IMR-90 (cell line): Measurements from ENCODE around the gene RTL1. TPM values are rescaled to one million over a fixed set of nuclear protein-coding genes. Genes with fewer than 3 reads are reported as not detected.

Experiments used
- ATAC-seq: fragments of 200-7000 bp; cut with Tn5 transposase; 2 replicates; pipeline ENCODE4 v1.9.1; 2020; ENCODE audit warnings: low read depth, mild to moderate bottlenecking, moderate library complexity
- BruUV-seq: library from RNA; stranded (reverse); fragments of 400-500 nt; replicated peaks from 2 replicates; lab custom pipeline; 2021; lab: Mats Ljungman, UMichigan
- CTCF ChIA-PET: fragments of 300-600 bp; formaldehyde crosslinking; extraction: SDS; loops from one replicate; lab custom pipeline; 2021; ENCODE audit warnings: antibody characterized with exemption; lab: Yijun Ruan, JAX
- POLR2A ChIA-PET: fragments of 300-600 bp; sonication (Branson Sonifier 250); formaldehyde crosslinking; loops from one replicate; lab custom pipeline; 2022; ENCODE audit warnings: antibody characterized with exemption; ENCODE audit not compliant: unreplicated experiment; lab: Charles Lee
- DNase-seq: peaks from one replicate; pipeline ENCODE4 v3.0.0; 2013
- H2AFZ ChIP-seq: replicated peaks from 2 replicates; pipeline ENCODE3; 2013; ENCODE audit warnings: low read length, mild to moderate bottlenecking; ENCODE audit not compliant: poor library complexity
- H2AK5ac ChIP-seq: 2 replicates; pipeline ENCODE4 v1.6.1; 2013; ENCODE audit warnings: low read depth, low read length, inconsistent platforms
- H2AK9ac ChIP-seq: replicated peaks from 2 replicates; pipeline ENCODE3; 2013; ENCODE audit warnings: mild to moderate bottlenecking, low read depth, low read length, moderate library complexity; ENCODE audit not compliant: poor library complexity
- H2BK120ac ChIP-seq: 2 replicates; pipeline ENCODE4 v1.6.1; 2013; ENCODE audit warnings: low read depth, low read length, inconsistent platforms
- H2BK15ac ChIP-seq: 3 replicates; pipeline ENCODE4 v1.6.1; 2013; ENCODE audit warnings: low read depth, low read length, inconsistent platforms
- H2BK20ac ChIP-seq: 2 replicates; pipeline ENCODE4 v1.6.1; 2013; ENCODE audit warnings: low read depth, mild to moderate bottlenecking, inconsistent platforms, low read length, moderate library complexity
- H2BK5ac ChIP-seq: 2 replicates; pipeline ENCODE4 v1.6.1; 2013; ENCODE audit warnings: mild to moderate bottlenecking, low read depth, low read length, inconsistent platforms; ENCODE audit not compliant: poor library complexity, severe bottlenecking
- H3K14ac ChIP-seq: replicated peaks from 2 replicates; pipeline ENCODE4 v1.6.1; 2013; ENCODE audit warnings: low read depth, low read length, inconsistent platforms
- H3K18ac ChIP-seq: 2 replicates; pipeline ENCODE4 v1.6.1; 2013; ENCODE audit warnings: low read depth, low read length, control low read depth
- H3K23ac ChIP-seq: 2 replicates; pipeline ENCODE4 v1.6.1; 2013; ENCODE audit warnings: low read depth, low read length, inconsistent platforms
- H3K27ac ChIP-seq: 2 replicates; pipeline ENCODE4 v1.5.1; 2013; ENCODE audit warnings: mild to moderate bottlenecking, control low read depth, low read length; ENCODE audit not compliant: insufficient read depth
- H3K27me3 ChIP-seq: 2 replicates; pipeline ENCODE4 v1.6.1; 2013; ENCODE audit warnings: low read length; ENCODE audit not compliant: control insufficient read depth, insufficient read depth
- H3K36me3 ChIP-seq: 2 replicates; pipeline ENCODE4 v1.6.1; 2013; ENCODE audit warnings: low read length, mixed read lengths; ENCODE audit not compliant: control insufficient read depth, insufficient read depth
- H3K4ac ChIP-seq: 2 replicates; pipeline ENCODE4 v1.6.1; 2013; ENCODE audit warnings: low read depth, low read length, inconsistent platforms
- H3K4me1 ChIP-seq: 2 replicates; pipeline ENCODE4 v1.6.1; 2013; ENCODE audit warnings: low read length, mixed read lengths; ENCODE audit not compliant: control insufficient read depth, insufficient read depth
- H3K4me2 ChIP-seq: 2 replicates; pipeline ENCODE4 v1.6.1; 2013; ENCODE audit warnings: low read depth, mild to moderate bottlenecking, control low read depth, low read length, moderate library complexity
- H3K4me3 ChIP-seq: 2 replicates; pipeline ENCODE4 v1.5.1; 2013; ENCODE audit warnings: low read depth, mild to moderate bottlenecking, control low read depth, low read length, moderate library complexity; ENCODE audit not compliant: insufficient read depth
- H3K56ac ChIP-seq: 2 replicates; pipeline ENCODE4 v1.6.1; 2013; ENCODE audit warnings: low read length, inconsistent platforms; ENCODE audit not compliant: insufficient read depth; ENCODE audit errors: extremely low read depth
- H3K79me1 ChIP-seq, 2 experiments: 2 replicates each; pipeline ENCODE4 v1.6.1; 2013; ENCODE audit warnings: low read length in 2 of 2, inconsistent platforms in 1 of 2, low read depth in 1 of 2
- H3K9ac ChIP-seq: 2 replicates; pipeline ENCODE4 v1.6.1; 2013; ENCODE audit warnings: low read depth, low read length, control low read depth
- H3K9me1 ChIP-seq: 2 replicates; pipeline ENCODE4 v1.6.1; 2013; ENCODE audit warnings: low read length, inconsistent platforms; ENCODE audit not compliant: insufficient read depth
- H3K9me3 ChIP-seq: 2 replicates; pipeline ENCODE4 v1.6.1; 2013; ENCODE audit warnings: low read length; ENCODE audit not compliant: control insufficient read depth, insufficient read depth
- H4K20me1 ChIP-seq: 2 replicates; pipeline ENCODE4 v1.6.1; 2013; ENCODE audit warnings: low read length, inconsistent platforms; ENCODE audit not compliant: insufficient read depth
- H4K5ac ChIP-seq: 2 replicates; pipeline ENCODE4 v1.6.1; 2013; ENCODE audit warnings: mild to moderate bottlenecking, low read depth, low read length, control low read depth
- H4K8ac ChIP-seq, 2 experiments: 2 replicates each; pipeline ENCODE4 v1.6.1; 2013; ENCODE audit warnings: low read depth in 2 of 2, low read length in 2 of 2, control low read depth in 1 of 2, inconsistent platforms in 1 of 2
- H4K91ac ChIP-seq: 2 replicates; pipeline ENCODE4 v1.6.1; 2013; ENCODE audit warnings: low read depth, low read length, inconsistent platforms; ENCODE audit not compliant: insufficient read depth
- USF2 ChIP-seq: fragments of 150-350 bp; IDR thresholded peaks from 2 replicates; pipeline ENCODE4 v1.6.1; 2017; ENCODE audit warnings: mild to moderate bottlenecking, antibody characterized with exemption, low read length, low read depth
- WGBS, 2 experiments: methylation state at CpG; one replicate each; pipeline versions ENCODE4 v1.1.5 to v1.1.7; 2013; ENCODE audit warnings: missing lambda C conversion rate in 2 of 2; ENCODE audit not compliant: insufficient read length in 1 of 2; ENCODE audit errors: extremely low coverage in 2 of 2; 5-methylcytosine and 5-hydroxymethylcytosine counted together
- dilution Hi-C: fragments of 300-500 bp; cut with HindIII; formaldehyde crosslinking; loops from one replicate; pipeline ENCODE4 v1.14.3; 2018; ENCODE audit warnings: low sequenced_read_pairs; ENCODE audit not compliant: unreplicated experiment
- in situ Hi-C: fragments of 300-500 bp; cut with MboI; formaldehyde crosslinking; loops from 3 replicates; pipeline ENCODE4 v1.14.3; 2019; ENCODE audit warnings: low sequenced_read_pairs, inconsistent platforms, mixed read lengths
- intact Hi-C: fragments of 100-400 bp; cut with micrococcal nuclease; formaldehyde crosslinking; loops from 2 replicates; pipeline ENCODE4 v1.10.0; 2022
- polyA plus RNA-seq, 3 experiments: library from polyadenylated mRNA; depleted of rRNA; stranded (reverse); fragments of >200 nt; gene quantifications; 2 replicates each; pipeline ENCODE4 v1.2.3, GENCODE V29; 2012; ENCODE audit warnings: low replicate concordance in 1 of 3
- total RNA-seq: library from RNA; depleted of rRNA; stranded (reverse); fragments of >200 nt; gene quantifications from 2 replicates; pipeline ENCODE4 v1.2.3, GENCODE V29; 2012

The RTL1 gene
- total and polyA plus RNA-seq, 2 of the 4 experiments (the other 2 are of a cell fraction) = not detected

- intact Hi-C loops = no loop called here
- WGBS, 2 experiments = no CpG with 5 or more reads among the region's 4 CpGs
- H3K27ac ChIP-seq = no peak overlapping the region
These were observed 64.3 kb downstream of the RTL1 start for GRCh38 chr14:100839315-100839585.

More at GRCh38 chr14:100839315-100839585, 64.3 kb downstream of the RTL1 start:
- H4K91ac ChIP-seq = no peak overlapping the region
- H3K27me3 ChIP-seq = no peaks in the 10 kb centered on the region
- peaks cover 11 to 53% of the 10 kb centered on the region in 2 experiments for H3K79me1 ChIP-seq
- no peak overlapping the region for H3K4me3 ChIP-seq
- no TSS peak for BruUV-seq
- no peak overlapping the region for H3K56ac ChIP-seq
- no peak overlapping the region for H3K9ac ChIP-seq
- no peak overlapping the region for H2AK9ac ChIP-seq
- H3K9me1 ChIP-seq = peaks cover 3% of the 10 kb centered on the region; the same call in 1 of the 2 replicates
- ATAC-seq (no peak), DNase-seq (no peak)
- no peak overlapping the region for H3K18ac ChIP-seq
- peaks cover 23% of the 10 kb centered on the region for H3K4me1 ChIP-seq
- no peak overlapping the region for H2BK20ac ChIP-seq
- ChIA-PET POLR2A (no interaction called here), CTCF (no interaction called here)
- peaks cover 100% of the 10 kb centered on the region for H4K20me1 ChIP-seq
- no peak overlapping the region for H3K14ac ChIP-seq
- no peak overlapping the region for H4K8ac ChIP-seq
- no peak overlapping the region for H4K5ac ChIP-seq
- H2AK5ac ChIP-seq = no peak overlapping the region
- in situ Hi-C loops (loop anchor here (10.0 kb wide), 1 partner anchor 434 kb away; no protein-coding TSS in a partner anchor), dilution Hi-C loops (no loop called here)
- H2BK120ac ChIP-seq = no peak overlapping the region
- no peak for TF ChIP-seq USF2
- no peak overlapping the region for H2BK15ac ChIP-seq
- H3K4me2 ChIP-seq = no peak overlapping the region
- H2BK5ac ChIP-seq = no peak overlapping the region
- peaks cover 72% of the 10 kb centered on the region for H3K36me3 ChIP-seq
- H3K23ac ChIP-seq = 0 out of 2 replicates have a peak overlapping the region, but pooled peaks have one; percentile 42
- no peak overlapping the region for H2AFZ ChIP-seq
- no peak overlapping the region for H3K4ac ChIP-seq
- no peaks in the 10 kb centered on the region for H3K9me3 ChIP-seq
